IgD-negative memory B cell (primary cell): ENCODE measurements around the gene ESRRA. TPM values are rescaled to one million over a fixed set of nuclear protein-coding genes. Genes with fewer than 3 reads are reported as not detected.
"Not testable (repeated sequence)": the region's sequence is repeated elsewhere in the genome, so short reads cannot be mapped to it uniquely, and the experiment has no call there.

Source experiments
- H3K27ac Mint-ChIP-seq, 3 donors: one replicate each; pipeline ENCODE4 v1.8.0; 2020 to 2022; ENCODE audit warnings: mild to moderate bottlenecking in 3 of 3, mixed read lengths in 3 of 3, moderate library complexity in 1 of 3
- H3K27me3 Mint-ChIP-seq: one replicate; pipeline ENCODE4 v1.8.0; 2021; ENCODE audit warnings: mixed read lengths
- H3K36me3 Mint-ChIP-seq: one replicate; pipeline ENCODE4 v1.8.0; 2020; ENCODE audit warnings: mild to moderate bottlenecking, mixed read lengths
- H3K4me1 Mint-ChIP-seq, 3 donors: one replicate each; pipeline ENCODE4 v1.8.0; 2020 to 2022; ENCODE audit warnings: mixed read lengths in 3 of 3, mild to moderate bottlenecking in 1 of 3
- H3K4me3 Mint-ChIP-seq, 4 donors: one replicate each; pipeline ENCODE4 v1.8.0; 2020 to 2022; ENCODE audit warnings: mild to moderate bottlenecking in 4 of 4, mixed read lengths in 4 of 4, moderate library complexity in 3 of 4
- H3K9me3 Mint-ChIP-seq, 3 donors: one replicate each; pipeline ENCODE4 v1.8.0; 2020 to 2021; ENCODE audit warnings: mixed read lengths in 3 of 3, mild to moderate bottlenecking in 1 of 3
- polyA plus RNA-seq: library from polyadenylated mRNA; unstranded; fragments of 300-500 nt; fragmentation: Illumina TruSeq; gene quantifications from one replicate; pipeline ENCODE4 v1.2.3, GENCODE V29; 2021

The ESRRA gene
- polyA plus RNA-seq, 1 donor from 2014 or later = 11.2 TPM

GRCh38 chr11:64306876-64307622 lies 1.7 kb downstream of the ESRRA start:
- H3K36me3 Mint-ChIP-seq = no peaks in the 10 kb centered on the region
- no peaks in the 10 kb centered on the region for H3K27me3 Mint-ChIP-seq
- H3K27ac Mint-ChIP-seq = peak overlapping the region in 1 of 3 donors; percentile 33
- H3K4me1 Mint-ChIP-seq = peaks cover 0 to 17% (median 13%) of the 10 kb centered on the region in 3 donors
- peak overlapping the region; percentile 87 to 99 (median 97) for H3K4me3 Mint-ChIP-seq
- H3K9me3 Mint-ChIP-seq = no peaks in the 10 kb centered on the region

- peak overlapping the region; percentile 28 to 51 (median 33) for H3K27ac Mint-ChIP-seq
- H3K4me1 Mint-ChIP-seq = peaks cover 0 to 21% (median 13%) of the 10 kb centered on the region in 3 donors
- H3K27me3 Mint-ChIP-seq, H3K36me3 Mint-ChIP-seq, H3K9me3 Mint-ChIP-seq: not testable (repeated sequence)
- peak overlapping the region in 2 of 4 donors; percentile 74 to 87 for H3K4me3 Mint-ChIP-seq
These were observed 2.5 kb downstream of the ESRRA start for GRCh38 chr11:64307795-64308194.

- Mint-ChIP-seq H3K27me3 (no peaks in the 10 kb centered on the region), H3K4me3 (peak overlapping the region in 1 of 4 donors; percentile 68), H3K27ac (peak overlapping the region; percentile 37 to 84 (median 71)), H3K4me1 (peaks cover 5 to 16% (median 6%) of the 10 kb centered on the region in 3 donors), H3K36me3 (peaks cover 1% of the 10 kb centered on the region), H3K9me3 (no peaks in the 10 kb centered on the region)
These were observed 7.6 kb downstream of the ESRRA start for GRCh38 chr11:64312947-64313346.

- H3K27ac Mint-ChIP-seq = peak overlapping the region in 2 of 3 donors; percentile 37 to 84
These were observed 8.3 kb downstream of the ESRRA start for GRCh38 chr11:64313491-64314145.

GRCh38 chr11:64314146-64314804 lies 9.0 kb downstream of the ESRRA start:
- Mint-ChIP-seq H3K4me1 (peaks cover 5 to 21% (median 13%) of the 10 kb centered on the region in 3 donors), H3K27me3 (no peaks in the 10 kb centered on the region), H3K27ac (peak overlapping the region in 2 of 3 donors; percentile 73 to 77), H3K36me3 (peaks cover 1% of the 10 kb centered on the region), H3K4me3 (peak overlapping the region in 1 of 4 donors; percentile 32), H3K9me3 (no peaks in the 10 kb centered on the region)

More at GRCh38 chr11:64313491-64314145, 8.3 kb downstream of the ESRRA start:
- H3K36me3 Mint-ChIP-seq = peaks cover 1% of the 10 kb centered on the region
- no peaks in the 10 kb centered on the region for H3K9me3 Mint-ChIP-seq
- H3K4me1 Mint-ChIP-seq = peaks cover 5 to 17% (median 8%) of the 10 kb centered on the region in 3 donors
- H3K4me3 Mint-ChIP-seq = peak overlapping the region in 1 of 4 donors; percentile 68
- no peaks in the 10 kb centered on the region for H3K27me3 Mint-ChIP-seq

- Mint-ChIP-seq H3K27ac (peak overlapping the region in 2 of 3 donors; percentile 73 to 77), H3K36me3 (peaks cover 1% of the 10 kb centered on the region), H3K9me3 (no peaks in the 10 kb centered on the region), H3K27me3 (no peaks in the 10 kb centered on the region), H3K4me1 (peaks cover 5 to 22% (median 13%) of the 10 kb centered on the region in 3 donors), H3K4me3 (peak overlapping the region in 3 of 4 donors; percentile 4 to 63 (median 53))
These were observed 9.7 kb downstream of the ESRRA start for GRCh38 chr11:64314805-64315561.

- Mint-ChIP-seq H3K4me1 (peaks cover 10 to 24% (median 17%) of the 10 kb centered on the region in 3 donors), H3K4me3 (peak overlapping the region in 2 of 4 donors; percentile 63 to 98), H3K27ac (peak overlapping the region; percentile 99 to 100 (median 100))
- H3K27me3 Mint-ChIP-seq, H3K36me3 Mint-ChIP-seq, H3K9me3 Mint-ChIP-seq: not testable (repeated sequence)
These were observed 10.6 kb downstream of the ESRRA start for GRCh38 chr11:64315667-64316526.

GRCh38 chr11:64316672-64317324 lies 11.5 kb downstream of the ESRRA start:
- Mint-ChIP-seq H3K36me3 (peaks cover 1% of the 10 kb centered on the region), H3K4me1 (peaks cover 10 to 23% (median 17%) of the 10 kb centered on the region in 3 donors), H3K27ac (peak overlapping the region; percentile 99 to 100 (median 100)), H3K27me3 (no peaks in the 10 kb centered on the region), H3K9me3 (no peaks in the 10 kb centered on the region), H3K4me3 (peak overlapping the region; percentile 89 to 100 (median 98))

- no peaks in the 10 kb centered on the region for H3K9me3 Mint-ChIP-seq
- H3K27ac Mint-ChIP-seq = peak within 1 kb of the TSS; percentile 99 to 100 (median 100)
- peaks cover 1% of the 10 kb centered on the region for H3K36me3 Mint-ChIP-seq
- no peaks in the 10 kb centered on the region for H3K27me3 Mint-ChIP-seq
- H3K4me1 Mint-ChIP-seq = peaks cover 10 to 23% (median 17%) of the 10 kb centered on the region in 3 donors
- H3K4me3 Mint-ChIP-seq = peak within 1 kb of the TSS; percentile 89 to 100 (median 98)
These were observed 12.1 kb downstream of the ESRRA start, which contains the start of gene TRMT112 for GRCh38 chr11:64317325-64317960. TSS of gene TRMT112 (minus strand) at chr11:64317559. CDS start at chr11:64317526, 33 bp downstream.

- H3K4me1 Mint-ChIP-seq = peaks cover 10 to 19% (median 17%) of the 10 kb centered on the region in 3 donors
- H3K27me3 Mint-ChIP-seq = no peaks in the 10 kb centered on the region
- peak within 1 kb of the TSS; percentile 99 to 100 (median 100) for H3K27ac Mint-ChIP-seq
- peak within 1 kb of the TSS; percentile 89 to 100 (median 98) for H3K4me3 Mint-ChIP-seq
- no peaks in the 10 kb centered on the region for H3K9me3 Mint-ChIP-seq
- H3K36me3 Mint-ChIP-seq = no peaks in the 10 kb centered on the region
These were observed 12.8 kb downstream of the ESRRA start, which contains the start of gene PRDX5 for GRCh38 chr11:64317961-64318765. TSS of gene PRDX5 (plus strand) at chr11:64318121. CDS start at chr11:64318216, 95 bp downstream.

- H3K36me3 Mint-ChIP-seq = no peaks in the 10 kb centered on the region
These were observed 13.7 kb downstream of the ESRRA start for GRCh38 chr11:64318766-64319761.

More at GRCh38 chr11:64318766-64319761, 13.7 kb downstream of the ESRRA start:
- H3K9me3 Mint-ChIP-seq = no peaks in the 10 kb centered on the region
- peak overlapping the region; percentile 99 to 100 (median 100) for H3K27ac Mint-ChIP-seq
- H3K27me3 Mint-ChIP-seq = no peaks in the 10 kb centered on the region
- H3K4me1 Mint-ChIP-seq = peaks cover 10 to 19% (median 17%) of the 10 kb centered on the region in 3 donors
- H3K4me3 Mint-ChIP-seq = peak overlapping the region; percentile 89 to 100 (median 98)
